ENCODE results near the gene PSMG4.
"Not testable (repeated sequence)": the region's sequence is repeated elsewhere in the genome, so short reads cannot be mapped to it uniquely, and the experiment has no call there.

DNA sequence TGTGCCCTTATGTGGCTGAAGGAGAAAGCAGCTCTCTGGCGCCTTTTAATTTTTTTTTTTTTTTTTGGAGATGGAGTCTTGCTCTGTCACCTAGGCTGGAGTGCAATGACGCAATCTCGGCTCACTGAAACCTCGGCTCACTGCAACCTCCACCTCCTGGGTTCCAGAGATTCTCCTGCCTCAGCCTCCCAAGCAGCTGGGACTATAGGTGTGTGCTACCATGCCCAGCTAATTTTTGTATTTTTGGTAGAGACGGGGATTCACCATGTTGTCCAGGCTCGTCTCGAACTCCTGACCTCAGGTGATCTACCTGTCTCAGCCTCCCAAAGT, 13.9 kb upstream of the PSMG4 start:
- TF ChIP-seq CTCF (IDR thresholded peaks at IDR 0.05); REST (IDR thresholded peaks at IDR 0.05; ENCODE audit: insufficient read depth in 1 of 2, low read depth in 2 of 2, low read length in 1 of 2); POLR2AphosphoS5 (IDR thresholded peaks at IDR 0.05; ENCODE audit: low read depth, low read length): not testable (repeated sequence)
